Progenitor cell of endocrine pancreas (in vitro differentiated cells): ENCODE data around the gene SLC25A2. TPM values are rescaled to one million over a fixed set of nuclear protein-coding genes. Genes with fewer than 3 reads are reported as not detected.
"Not testable (repeated sequence)": the region's sequence is repeated elsewhere in the genome, so short reads cannot be mapped to it uniquely, and the experiment has no call there.

Experiments used
- DNase-seq: peaks from one replicate; pipeline ENCODE4 v3.0.0; 2021; ENCODE audit warnings: low spot score; ENCODE audit not compliant: unreplicated experiment
- H3K27ac Mint-ChIP-seq: 2 replicates; pipeline ENCODE4 v1.8.0; 2021; ENCODE audit warnings: mild to moderate bottlenecking, moderate library complexity, mixed read lengths
- H3K27me3 Mint-ChIP-seq: 2 replicates; pipeline ENCODE4 v1.8.0; 2021; ENCODE audit warnings: mixed read lengths
- H3K36me3 Mint-ChIP-seq: 2 replicates; pipeline ENCODE4 v1.8.0; 2022; ENCODE audit warnings: mixed read lengths; ENCODE audit not compliant: insufficient read depth
- H3K4me1 Mint-ChIP-seq: 2 replicates; pipeline ENCODE4 v1.8.0; 2021; ENCODE audit warnings: low read depth, mixed read lengths
- H3K4me3 Mint-ChIP-seq: 2 replicates; pipeline ENCODE4 v1.8.0; 2021; ENCODE audit warnings: low read depth, mild to moderate bottlenecking, moderate library complexity, mixed read lengths
- H3K9me3 Mint-ChIP-seq: 2 replicates; pipeline ENCODE4 v1.8.0; 2021; ENCODE audit warnings: low read depth, mixed read lengths
- long read RNA-seq: library from polyadenylated mRNA; unstranded; transcript quantifications from one replicate; pipeline ENCODE4 v2.0.0, GENCODE V29; 2020
- total RNA-seq: library from RNA; stranded (reverse); gene quantifications from 2 replicates; pipeline ENCODE4 v1.2.1, GENCODE V29; 2021
- TF ChIP-seq, protein P1 (sequence below): fragments of 200-600 bp; sonication (generic); IDR thresholded peaks from one replicate; pipeline ENCODE4 v1.5.0; 2021; ENCODE audit warnings: antibody characterized with exemption, mild to moderate bottlenecking; ENCODE audit not compliant: unreplicated experiment

Gene SLC25A2
- total RNA-seq: 1.1 and 1.2 TPM in 2 replicates
- long read RNA-seq: 0 reads

DNA sequence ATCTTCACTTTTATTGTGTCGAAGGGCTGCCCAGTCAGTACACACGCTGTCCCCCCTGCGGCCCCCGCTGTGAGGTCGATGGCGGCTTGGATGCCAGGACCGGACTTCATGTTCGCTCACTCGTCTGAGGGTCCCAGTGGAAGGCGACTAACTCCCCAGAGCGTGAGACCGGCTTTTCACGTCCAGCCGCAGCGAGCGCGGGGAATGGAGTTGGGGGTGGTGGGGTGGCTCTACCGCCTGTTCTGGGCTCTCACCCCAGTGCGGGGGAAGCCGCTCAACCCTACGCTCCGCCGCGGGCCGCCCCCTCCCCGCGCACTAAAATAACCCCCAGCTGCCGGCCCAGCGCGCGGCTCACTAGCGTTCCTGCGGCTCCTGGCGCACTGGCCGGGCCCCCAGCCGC lies at the start of gene SLC25A2:
Gene SLC25A2, minus strand, starts transcription at position 294 of the 400 bp plus-strand sequence. Its CDS starts 184 bp downstream, at position 110.
- Mint-ChIP-seq H3K4me1 (no peaks in the 10 kb centered on the region), H3K27ac (no peak within 1 kb of the TSS), H3K27me3 (no peaks in the 10 kb centered on the region), H3K36me3 (peaks cover 55% of the 10 kb centered on the region), H3K4me3 (no peak within 1 kb of the TSS), H3K9me3 (peaks cover 45% of the 10 kb centered on the region)
- TF ChIP-seq, protein P1, sequence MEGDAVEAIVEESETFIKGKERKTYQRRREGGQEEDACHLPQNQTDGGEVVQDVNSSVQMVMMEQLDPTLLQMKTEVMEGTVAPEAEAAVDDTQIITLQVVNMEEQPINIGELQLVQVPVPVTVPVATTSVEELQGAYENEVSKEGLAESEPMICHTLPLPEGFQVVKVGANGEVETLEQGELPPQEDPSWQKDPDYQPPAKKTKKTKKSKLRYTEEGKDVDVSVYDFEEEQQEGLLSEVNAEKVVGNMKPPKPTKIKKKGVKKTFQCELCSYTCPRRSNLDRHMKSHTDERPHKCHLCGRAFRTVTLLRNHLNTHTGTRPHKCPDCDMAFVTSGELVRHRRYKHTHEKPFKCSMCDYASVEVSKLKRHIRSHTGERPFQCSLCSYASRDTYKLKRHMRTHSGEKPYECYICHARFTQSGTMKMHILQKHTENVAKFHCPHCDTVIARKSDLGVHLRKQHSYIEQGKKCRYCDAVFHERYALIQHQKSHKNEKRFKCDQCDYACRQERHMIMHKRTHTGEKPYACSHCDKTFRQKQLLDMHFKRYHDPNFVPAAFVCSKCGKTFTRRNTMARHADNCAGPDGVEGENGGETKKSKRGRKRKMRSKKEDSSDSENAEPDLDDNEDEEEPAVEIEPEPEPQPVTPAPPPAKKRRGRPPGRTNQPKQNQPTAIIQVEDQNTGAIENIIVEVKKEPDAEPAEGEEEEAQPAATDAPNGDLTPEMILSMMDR: no peak
- no peak for DNase-seq

DNA sequence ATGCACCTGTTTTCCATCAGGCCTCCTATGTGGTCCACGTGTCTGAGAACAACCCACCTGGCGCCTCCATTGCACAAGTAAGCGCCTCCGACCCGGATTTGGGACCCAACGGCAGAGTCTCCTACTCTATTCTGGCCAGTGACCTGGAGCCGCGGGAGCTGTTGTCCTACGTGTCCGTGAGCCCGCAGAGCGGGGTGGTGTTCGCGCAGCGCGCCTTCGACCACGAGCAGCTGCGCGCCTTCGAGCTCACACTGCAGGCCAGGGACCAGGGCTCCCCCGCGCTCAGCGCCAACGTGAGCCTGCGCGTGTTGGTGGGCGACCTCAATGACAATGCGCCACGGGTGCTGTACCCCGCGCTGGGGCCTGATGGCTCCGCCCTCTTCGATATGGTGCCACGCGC lies 47.7 kb upstream of the SLC25A2 start:
- Mint-ChIP-seq H3K36me3 (peaks cover 10% of the 10 kb centered on the region), H3K9me3 (peaks cover 38% of the 10 kb centered on the region), H3K4me3 (no peak overlapping the region), H3K27me3 (no peaks in the 10 kb centered on the region), H3K27ac (no peak overlapping the region), H3K4me1 (no peaks in the 10 kb centered on the region)
- TF ChIP-seq, protein P1: no peak
- DNase-seq: no peak

DNA sequence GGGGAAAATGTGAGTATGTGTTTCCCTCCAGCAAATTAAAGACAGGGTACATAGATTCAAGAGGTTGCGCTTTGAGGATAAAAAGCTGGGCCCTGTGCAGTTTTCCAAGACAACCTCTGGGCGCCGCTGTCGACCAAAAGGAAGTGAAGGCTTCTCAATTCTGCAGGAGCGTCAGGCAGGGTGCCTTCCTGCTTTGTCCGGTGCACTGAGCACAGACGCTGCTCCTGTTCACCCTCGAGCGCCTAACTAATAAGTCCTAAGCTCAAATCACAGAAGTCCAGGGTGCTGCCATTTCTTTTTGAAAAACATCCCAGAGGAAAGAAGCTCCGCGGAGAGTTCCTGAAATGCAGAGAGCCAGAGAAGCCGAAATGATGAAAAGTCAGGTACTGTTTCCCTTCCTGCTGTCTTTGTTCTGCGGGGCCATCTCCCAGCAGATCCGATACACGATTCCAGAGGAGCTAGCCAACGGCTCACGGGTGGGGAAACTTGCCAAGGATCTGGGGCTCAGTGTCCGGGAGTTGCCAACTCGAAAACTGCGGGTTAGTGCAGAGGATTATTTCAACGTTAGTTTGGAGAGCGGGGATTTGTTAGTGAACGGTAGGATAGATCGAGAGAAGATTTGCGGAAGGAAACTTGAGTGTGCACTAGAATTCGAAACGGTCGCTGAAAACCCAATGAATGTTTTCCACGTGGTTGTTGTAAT lies 46.2 kb upstream of the SLC25A2 start, which contains the start of gene PCDHGB1:
Gene PCDHGB1, plus strand, starts transcription at position 183 of the 703 bp plus-strand sequence. Its CDS starts 162 bp downstream, at position 345.
- no peaks in the 10 kb centered on the region for H3K27me3 Mint-ChIP-seq
- H3K9me3 Mint-ChIP-seq: peaks cover 32% of the 10 kb centered on the region
- no peak for DNase-seq
- TF ChIP-seq, protein P1: peak; percentile 22
- H3K27ac Mint-ChIP-seq: no peak within 1 kb of the TSS
- H3K4me3 Mint-ChIP-seq: peak within 1 kb of the TSS; percentile 37
- peaks cover 9% of the 10 kb centered on the region for H3K36me3 Mint-ChIP-seq
- H3K4me1 Mint-ChIP-seq: no peaks in the 10 kb centered on the region

DNA sequence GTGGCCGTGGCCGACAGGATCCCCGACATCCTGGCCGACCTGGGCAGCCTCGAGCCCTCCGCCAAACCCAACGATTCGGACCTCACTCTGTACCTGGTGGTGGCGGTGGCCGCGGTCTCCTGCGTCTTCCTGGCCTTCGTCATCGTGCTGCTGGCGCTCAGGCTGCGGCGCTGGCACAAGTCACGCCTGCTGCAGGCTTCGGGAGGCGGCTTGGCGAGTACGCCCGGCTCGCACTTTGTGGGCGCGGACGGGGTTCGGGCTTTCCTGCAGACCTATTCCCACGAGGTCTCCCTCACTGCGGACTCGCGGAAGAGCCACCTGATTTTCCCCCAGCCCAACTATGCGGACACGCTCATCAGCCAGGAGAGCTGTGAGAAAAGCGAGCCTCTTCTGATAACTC lies 42.2 kb upstream of the SLC25A2 start:
- not testable (repeated sequence) for H3K27me3 Mint-ChIP-seq, H3K27ac Mint-ChIP-seq, H3K36me3 Mint-ChIP-seq, DNase-seq, H3K4me3 Mint-ChIP-seq, H3K4me1 Mint-ChIP-seq
- peaks cover 40% of the 10 kb centered on the region for H3K9me3 Mint-ChIP-seq

DNA sequence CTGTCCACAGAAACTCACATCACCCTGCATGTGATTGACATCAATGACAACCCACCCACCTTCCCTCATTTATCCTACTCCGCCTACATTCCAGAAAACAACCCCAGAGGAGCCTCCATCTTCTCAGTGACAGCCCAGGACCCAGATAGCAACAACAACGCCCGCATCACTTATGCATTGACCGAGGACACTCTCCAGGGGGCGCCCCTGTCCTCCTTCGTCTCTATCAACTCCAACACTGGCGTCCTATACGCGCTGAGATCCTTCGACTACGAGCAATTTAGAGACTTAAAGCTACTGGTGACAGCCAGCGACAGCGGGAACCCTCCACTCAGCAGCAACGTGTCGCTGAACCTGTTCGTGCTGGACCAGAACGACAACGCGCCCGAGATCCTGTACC lies 41.5 kb upstream of the SLC25A2 start:
- Mint-ChIP-seq H3K9me3 (peaks cover 39% of the 10 kb centered on the region), H3K27ac (no peak overlapping the region), H3K4me3 (no peak overlapping the region), H3K4me1 (no peaks in the 10 kb centered on the region), H3K27me3 (no peaks in the 10 kb centered on the region), H3K36me3 (peaks cover 8% of the 10 kb centered on the region)
- no peak for DNase-seq
- TF ChIP-seq, protein P1: no peak

DNA sequence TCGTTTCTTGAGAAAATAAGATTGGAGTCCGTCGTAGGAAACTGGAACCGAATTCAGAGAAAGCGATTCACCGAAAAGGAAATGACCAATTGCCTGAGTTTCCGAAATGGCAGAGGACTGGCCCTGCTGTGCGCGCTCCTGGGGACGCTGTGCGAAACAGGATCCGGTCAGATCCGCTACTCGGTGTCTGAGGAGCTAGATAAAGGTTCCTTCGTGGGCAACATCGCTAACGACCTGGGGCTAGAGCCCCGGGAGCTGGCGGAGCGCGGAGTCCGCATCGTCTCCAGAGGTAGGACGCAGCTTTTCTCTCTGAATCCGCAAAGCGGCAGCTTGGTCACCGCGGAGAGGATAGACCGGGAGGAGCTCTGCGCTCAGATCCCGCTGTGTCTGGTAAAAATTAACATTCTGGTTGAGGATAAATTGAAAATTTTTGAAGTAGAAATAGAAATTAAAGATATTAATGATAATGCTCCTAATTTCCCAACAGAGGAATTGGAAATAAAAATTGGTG lies 40.2 kb upstream of the SLC25A2 start:
- Mint-ChIP-seq H3K27me3 (no peaks in the 10 kb centered on the region), H3K36me3 (peaks cover 11% of the 10 kb centered on the region), H3K27ac (no peak overlapping the region), H3K9me3 (peaks cover 37% of the 10 kb centered on the region), H3K4me1 (no peaks in the 10 kb centered on the region), H3K4me3 (peak overlapping the region; percentile 49)
- no peak for DNase-seq
- TF ChIP-seq, protein P1: no peak
